ENCODE measurements around the gene IVD.
A peak's percentile ranks its signal among the peaks of the same experiment; 100 is the strongest.

Gene IVD

GRCh38 chr15:40405501-40406381, at the start of gene IVD:
Gene IVD (plus strand): TSS chr15:40405795. CDS start chr15:40405828, 33 bp downstream.
- peak; percentile 79 for DNase-seq

DNA sequence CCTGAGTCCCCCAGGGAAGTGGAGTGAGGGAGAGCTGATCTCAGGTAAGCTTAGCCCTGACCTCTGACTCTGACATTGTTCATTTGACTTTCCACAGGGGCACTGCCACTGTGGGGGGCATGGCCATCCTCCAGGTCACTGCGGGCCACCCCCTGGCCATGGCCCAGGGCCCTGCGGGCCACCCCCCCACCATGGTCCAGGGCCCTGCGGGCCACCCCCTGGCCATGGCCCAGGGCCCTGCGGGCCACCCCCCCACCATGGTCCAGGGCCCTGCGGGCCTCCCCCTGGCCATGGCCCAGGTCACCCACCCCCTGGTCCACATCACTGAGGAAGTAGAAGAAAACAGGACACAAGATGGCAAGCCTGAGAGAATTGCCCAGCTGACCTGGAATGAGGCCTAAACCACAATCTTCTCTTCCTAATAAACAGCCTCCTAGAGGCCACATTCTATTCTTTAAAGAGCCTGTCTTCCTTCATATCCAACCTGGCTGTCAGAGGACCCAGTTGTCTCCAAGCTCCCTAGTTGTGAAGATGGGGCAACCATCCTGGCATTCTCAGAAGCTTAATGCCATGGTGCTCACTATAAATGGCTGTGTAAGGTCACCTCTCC, 49.5 kb upstream of the IVD start:
- DNase-seq: no peak

GRCh38 chr15:40357246-40357645, 48.3 kb upstream of the IVD start:
- DNase-seq: no peak

DNA sequence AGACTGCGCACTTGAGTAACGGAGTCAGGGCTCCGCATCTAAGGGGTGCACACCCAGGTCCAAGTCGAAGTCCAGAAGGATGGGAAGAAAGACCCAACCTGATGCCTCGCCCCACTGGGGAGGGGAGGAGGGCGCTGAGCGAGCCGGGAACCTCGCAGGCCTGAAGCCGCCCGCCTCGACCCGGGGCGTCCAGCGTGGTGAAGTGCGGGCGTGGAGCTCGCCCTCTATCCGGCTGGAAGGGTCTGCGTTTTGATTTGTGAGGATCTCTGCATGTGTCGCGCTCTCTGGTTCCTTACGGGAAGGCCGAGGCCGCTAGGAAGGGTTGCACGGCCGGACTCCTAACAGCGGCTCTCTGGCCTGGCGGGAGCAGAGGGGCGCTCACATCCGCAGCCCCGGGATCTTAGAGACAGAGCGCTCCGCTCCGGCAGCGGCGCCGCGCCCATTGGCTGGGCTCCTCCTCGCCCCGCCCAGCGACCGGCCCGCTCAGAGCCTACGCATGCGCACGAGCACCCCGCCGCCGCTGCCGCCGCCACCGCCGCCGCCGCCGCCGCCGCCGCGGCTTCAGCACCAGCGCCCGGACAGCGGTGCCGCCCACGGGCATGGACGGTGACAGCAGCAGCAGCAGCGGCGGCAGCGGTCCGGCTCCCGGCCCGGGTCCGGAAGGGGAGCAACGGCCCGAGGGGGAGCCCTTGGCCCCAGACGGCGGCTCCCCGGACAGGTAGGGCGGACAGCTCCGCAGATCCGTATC, 47.7 kb upstream of the IVD start, which contains the start of gene DISP2:
DISP2 (plus strand) TSS at position 497 of the 748 bp plus-strand sequence; CDS start at position 600, 103 bp downstream.
- peak; percentile 75 for DNase-seq

DNA sequence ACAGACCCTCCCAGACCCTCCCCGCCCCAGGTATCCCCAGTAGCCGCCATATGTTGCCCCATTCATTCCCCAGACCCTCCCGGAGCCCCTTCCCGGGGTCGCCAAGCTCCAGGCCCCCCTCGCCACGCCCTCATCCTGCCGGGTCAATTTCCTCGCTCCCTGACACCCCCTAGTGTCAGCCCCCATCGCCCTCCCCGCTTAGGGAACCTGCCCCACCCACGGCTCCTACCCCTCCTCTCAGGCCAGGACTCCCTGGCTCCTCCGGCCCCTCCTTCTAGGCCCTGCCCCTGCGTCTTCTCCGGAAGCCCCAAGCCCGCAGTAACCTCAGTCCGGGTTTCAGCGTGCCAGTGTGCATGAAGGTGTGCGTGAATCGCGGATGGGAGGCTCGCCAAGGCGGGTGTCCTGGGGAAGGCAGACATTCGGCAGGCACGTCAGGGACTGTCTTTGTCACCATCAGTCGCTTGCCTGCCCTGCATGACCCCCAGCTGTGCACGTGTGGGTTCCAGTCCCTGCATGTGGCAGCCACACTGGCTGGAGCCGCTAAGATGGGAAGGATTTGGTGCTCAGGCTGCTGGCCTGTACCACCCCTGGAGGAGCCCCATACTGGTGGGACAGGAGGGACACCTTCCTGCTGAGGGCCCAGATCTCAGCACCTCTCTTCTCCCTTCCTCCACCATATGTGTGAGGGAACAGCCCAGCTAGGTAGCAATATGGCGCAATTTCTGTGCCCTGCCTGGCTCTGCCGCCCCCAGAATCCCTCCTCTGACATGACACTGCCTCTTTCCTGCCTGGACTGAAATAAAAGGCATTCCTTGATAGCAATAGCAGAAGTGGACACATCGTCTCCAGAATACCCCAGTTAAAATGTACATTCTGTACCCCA, 46.9 kb upstream of the IVD start:
- no peak for DNase-seq

GRCh38 chr15:40360015-40360414, 45.6 kb upstream of the IVD start:
- DNase-seq: no peak

- DNase-seq: no peak
Observed at GRCh38 chr15:40361640-40362039, 44.0 kb upstream of the IVD start.

GRCh38 chr15:40363611-40364010, 42.0 kb upstream of the IVD start:
- no peak for DNase-seq

GRCh38 chr15:40364251-40364650, 41.3 kb upstream of the IVD start:
- DNase-seq: no peak

GRCh38 chr15:40365016-40365415, 40.6 kb upstream of the IVD start:
- no peak for DNase-seq

- DNase-seq: no peak
Observed at GRCh38 chr15:40365624-40366456, 39.8 kb upstream of the IVD start.

- no peak for DNase-seq
Observed at GRCh38 chr15:40366457-40367370, 38.9 kb upstream of the IVD start.

- no peak for DNase-seq
Observed at GRCh38 chr15:40367371-40367685, 38.3 kb upstream of the IVD start.

DNA sequence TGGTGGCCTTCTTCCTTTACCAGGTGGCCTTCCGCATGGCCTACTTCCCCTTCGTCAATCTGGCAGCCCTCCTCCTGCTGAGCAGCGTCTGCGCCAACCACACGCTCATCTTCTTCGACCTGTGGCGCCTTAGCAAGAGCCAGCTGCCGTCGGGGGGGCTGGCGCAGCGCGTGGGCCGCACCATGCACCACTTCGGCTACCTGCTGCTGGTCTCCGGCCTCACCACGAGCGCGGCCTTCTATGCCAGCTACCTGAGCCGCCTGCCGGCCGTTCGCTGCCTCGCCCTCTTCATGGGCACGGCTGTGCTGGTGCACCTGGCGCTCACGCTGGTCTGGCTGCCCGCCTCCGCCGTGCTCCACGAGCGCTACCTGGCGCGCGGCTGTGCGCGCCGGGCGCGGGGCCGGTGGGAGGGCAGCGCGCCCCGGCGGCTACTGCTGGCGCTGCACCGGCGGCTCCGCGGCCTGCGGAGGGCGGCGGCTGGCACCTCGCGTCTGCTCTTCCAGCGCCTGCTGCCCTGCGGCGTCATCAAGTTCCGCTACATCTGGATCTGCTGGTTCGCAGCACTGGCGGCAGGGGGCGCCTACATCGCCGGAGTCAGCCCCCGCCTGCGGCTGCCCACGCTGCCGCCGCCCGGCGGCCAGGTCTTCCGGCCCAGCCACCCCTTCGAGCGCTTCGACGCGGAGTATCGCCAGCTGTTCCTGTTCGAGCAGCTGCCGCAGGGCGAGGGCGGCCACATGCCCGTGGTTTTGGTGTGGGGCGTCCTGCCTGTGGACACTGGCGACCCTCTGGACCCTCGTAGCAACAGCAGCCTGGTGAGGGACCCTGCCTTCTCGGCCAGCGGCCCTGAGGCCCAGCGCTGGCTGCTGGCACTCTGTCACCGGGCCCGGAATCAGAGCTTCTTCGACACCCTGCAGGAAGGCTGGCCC, 37.6 kb upstream of the IVD start:
- DNase-seq: peak; percentile 39

GRCh38 chr15:40368719-40369473, 36.7 kb upstream of the IVD start:
- no peak for DNase-seq

DNA sequence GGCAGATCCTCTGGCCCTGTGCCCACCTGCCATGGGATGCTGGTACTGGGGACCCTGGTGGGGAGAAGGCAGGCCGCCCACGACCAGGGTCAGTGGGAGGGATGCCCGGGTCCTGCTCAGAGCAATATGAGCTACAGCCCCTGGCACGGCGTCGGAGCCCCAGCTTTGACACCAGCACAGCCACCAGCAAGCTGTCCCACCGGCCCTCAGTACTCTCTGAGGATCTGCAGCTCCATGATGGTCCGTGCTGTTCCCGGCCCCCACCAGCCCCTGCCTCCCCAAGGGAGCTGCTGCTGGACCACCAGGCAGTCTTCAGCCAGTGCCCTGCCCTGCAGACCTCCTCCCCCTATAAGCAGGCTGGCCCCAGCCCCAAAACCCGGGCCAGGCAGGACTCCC, 36.1 kb upstream of the IVD start:
- DNase-seq: no peak

DNA sequence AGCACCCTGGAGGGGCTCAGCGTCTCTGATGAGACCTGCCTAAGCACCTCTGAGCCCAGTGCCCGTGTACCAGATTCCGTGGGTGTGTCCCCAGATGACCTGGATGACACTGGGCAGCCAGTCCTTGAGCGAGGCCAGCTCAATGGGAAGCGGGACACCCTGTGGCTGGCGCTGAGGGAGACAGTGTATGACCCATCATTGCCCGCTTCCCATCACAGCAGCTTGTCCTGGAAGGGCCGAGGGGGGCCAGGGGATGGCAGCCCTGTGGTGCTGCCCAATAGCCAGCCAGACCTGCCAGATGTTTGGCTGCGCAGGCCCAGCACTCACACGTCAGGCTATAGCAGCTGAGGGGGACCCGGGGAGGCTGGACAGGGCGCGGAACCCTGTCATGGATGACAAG, 35.6 kb upstream of the IVD start:
- no peak for DNase-seq

DNA sequence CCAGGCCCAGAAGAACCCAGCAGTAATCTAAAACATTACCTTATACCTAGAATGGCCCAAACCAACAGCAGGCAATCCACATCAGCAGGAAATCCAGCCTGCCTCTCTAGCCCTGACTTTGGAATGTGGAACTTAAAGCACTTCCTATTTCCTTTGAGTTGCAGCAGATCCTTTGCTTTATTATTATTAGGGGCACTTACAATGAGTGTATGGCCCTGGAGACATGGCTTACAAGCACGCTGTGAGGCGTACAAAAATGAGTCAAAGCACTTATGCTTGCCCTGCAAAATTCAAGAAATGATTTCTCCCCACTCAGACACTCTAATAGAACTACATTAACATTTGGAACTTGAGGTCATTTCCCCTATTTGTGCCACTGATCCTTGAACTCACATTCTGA, 32.6 kb upstream of the IVD start:
- DNase-seq: no peak

DNA sequence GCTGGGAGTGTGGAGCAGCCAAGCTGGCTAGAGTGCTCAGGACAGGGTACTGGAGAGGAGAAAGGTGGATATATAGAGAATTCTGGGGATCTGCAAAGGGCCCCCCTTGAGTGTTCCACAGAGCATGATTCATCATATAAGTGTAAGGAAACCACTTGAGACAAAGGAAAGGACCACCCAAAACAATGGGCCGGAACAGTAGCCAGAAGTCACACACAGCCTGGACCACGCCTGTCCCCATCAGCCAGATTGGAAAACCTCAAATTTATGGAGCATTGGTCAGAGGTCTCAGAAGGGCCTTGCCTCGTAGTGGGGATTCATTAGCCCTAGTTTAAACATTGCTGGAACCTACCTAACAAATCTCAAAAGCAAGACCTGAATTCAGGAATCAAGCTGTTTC, 28.0 kb upstream of the IVD start:
- no peak for DNase-seq
